CD4-positive, alpha-beta T cell (primary cell): ENCODE measurements around the gene CABP1. TPM values are rescaled to one million over a fixed set of nuclear protein-coding genes. Genes with fewer than 3 reads are reported as not detected.

ENCODE experiments used
- ATAC-seq: fragments of 200-7000 bp; cut with Tn5 transposase; one replicate; pipeline ENCODE4 v1.10.0; 2022; ENCODE audit warnings: mild to moderate bottlenecking; ENCODE audit not compliant: poor library complexity
- CTCF ChIA-PET: fragments of 350-600 bp; sonication (Branson Sonifier 250); formaldehyde crosslinking; loops from one replicate; lab custom pipeline; 2021; ENCODE audit warnings: antibody characterized with exemption, inconsistent platforms; lab: Charles Lee
- POLR2A ChIA-PET: fragments of 350-600 bp; sonication (Branson Sonifier 250); formaldehyde crosslinking; loops from one replicate; lab custom pipeline; 2021; ENCODE audit warnings: antibody characterized with exemption, inconsistent platforms; lab: Charles Lee
- DNase-seq, 14 experiments: peaks; one replicate each; pipeline ENCODE4 v3.0.0-alpha.2; 2013 to 2020; ENCODE audit warnings: mixed read lengths in 2 of 14
- H3K27ac ChIP-seq, 2 donors: one replicate each; pipeline versions ENCODE4 v1.5.1 to v1.7.0; 2013; ENCODE audit warnings: low read length in 2 of 2, low read depth in 1 of 2, mild to moderate bottlenecking in 1 of 2
- H3K27me3 ChIP-seq, 2 experiments: 1 replicate in 1 of 2; 2 replicates in 1 of 2; pipeline versions ENCODE4 v1.6.1 to v1.7.0; 2013; ENCODE audit warnings: low read length in 2 of 2, control low read depth in 1 of 2, mild to moderate bottlenecking in 1 of 2, moderate library complexity in 1 of 2; ENCODE audit not compliant: insufficient read depth in 2 of 2, control insufficient read depth in 1 of 2
- H3K36me3 ChIP-seq: one replicate; pipeline ENCODE4 v1.6.1; 2013; ENCODE audit warnings: low read length, control low read depth; ENCODE audit not compliant: insufficient read depth
- H3K4me1 ChIP-seq: one replicate; pipeline ENCODE4 v1.6.1; 2013; ENCODE audit warnings: low read length, control low read depth; ENCODE audit not compliant: insufficient read depth
- H3K4me3 ChIP-seq: one replicate; pipeline ENCODE4 v1.5.1; 2013; ENCODE audit warnings: mild to moderate bottlenecking, low read length, moderate library complexity
- H3K9me3 ChIP-seq, 2 experiments: 1 replicate in 1 of 2; 2 replicates in 1 of 2; pipeline versions ENCODE4 v1.6.1 to v1.7.0; 2013; ENCODE audit warnings: low read length in 2 of 2, mild to moderate bottlenecking in 2 of 2, control low read depth in 1 of 2, moderate library complexity in 1 of 2; ENCODE audit not compliant: control insufficient read depth in 1 of 2, insufficient read depth in 1 of 2
- H3K27ac Mint-ChIP-seq: one replicate; pipeline ENCODE4 v1.8.0; 2020; ENCODE audit warnings: mixed read lengths
- H3K27me3 Mint-ChIP-seq: one replicate; pipeline ENCODE4 v1.8.0; 2021; ENCODE audit warnings: mixed read lengths
- H3K36me3 Mint-ChIP-seq: one replicate; pipeline ENCODE4 v1.8.0; 2021; ENCODE audit warnings: low read depth, mixed read lengths
- H3K4me1 Mint-ChIP-seq: one replicate; pipeline ENCODE4 v1.8.0; 2021; ENCODE audit warnings: low read depth, mixed read lengths
- H3K4me3 Mint-ChIP-seq: one replicate; pipeline ENCODE4 v1.8.0; 2020; ENCODE audit warnings: mild to moderate bottlenecking, mixed read lengths
- H3K9me3 Mint-ChIP-seq: one replicate; pipeline ENCODE4 v1.8.0; 2020; ENCODE audit warnings: mixed read lengths
- intact Hi-C, 2 experiments: fragments of 100-400 bp; cut with DNase I in 1 of 2; cut with micrococcal nuclease in 1 of 2; formaldehyde crosslinking; loops; one replicate each; pipeline versions ENCODE4 v1.15.1 to v1.9.0; 2023 to 2025; cut with DNase I, micrococcal nuclease
- total RNA-seq, 174 experiments: library from RNA in 2 of 174; stranded (reverse) in 2 of 174; gene quantifications; one replicate each; pipeline ENCODE4 v1.2.3 and lab custom pipeline; 2021 to 2026
- TF ChIP-seq, protein P1 (sequence below): fragments of 200-600 bp; IDR thresholded peaks from one replicate; pipeline ENCODE4 v1.8.0; 2022; ENCODE audit warnings: antibody characterized with exemption, mild to moderate bottlenecking

Gene CABP1
- total RNA-seq, 2 experiments from 2014 or later, result 0.11 TPM; not detected in 1

DNA sequence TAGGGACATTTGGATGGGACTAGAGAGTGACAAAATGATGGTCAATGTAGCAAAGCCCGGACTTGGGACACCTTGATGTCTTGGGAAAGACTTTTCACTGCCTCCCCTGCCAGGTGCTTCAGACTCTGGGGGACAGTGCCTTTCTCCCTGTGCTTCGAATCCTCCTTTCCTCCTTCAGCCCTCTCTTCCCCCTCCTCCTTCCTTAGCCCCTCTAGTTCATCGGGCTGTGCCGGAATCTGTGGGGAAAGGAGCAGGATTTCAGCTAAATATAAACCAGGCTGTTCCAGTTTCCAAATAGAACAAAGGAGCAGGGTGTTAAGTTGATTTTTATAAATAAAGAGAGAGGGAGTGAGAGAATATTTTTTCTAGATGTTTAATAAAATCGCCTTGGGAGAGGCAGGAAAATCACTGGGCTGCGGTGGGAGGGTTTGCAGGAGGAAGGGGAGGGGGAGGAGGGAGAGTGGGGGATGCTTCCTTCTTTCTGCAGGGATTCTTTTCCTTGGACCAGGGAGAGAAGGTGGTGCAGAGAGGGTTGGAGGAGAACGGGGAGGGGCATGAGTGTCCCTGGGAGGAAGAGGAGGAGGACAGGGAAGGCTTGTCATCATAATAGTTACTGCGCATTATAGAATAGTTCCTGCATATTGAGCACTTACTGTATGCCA lies 21.3 kb upstream of the CABP1 start:
- CTCF ChIA-PET, result no interaction called here
- no peak for ATAC-seq
- POLR2A ChIA-PET, result interaction anchor here (0.9 kb wide), 1 partner anchor 31 kb away, joined by 3 read pairs; no protein-coding TSS in a partner anchor

DNA sequence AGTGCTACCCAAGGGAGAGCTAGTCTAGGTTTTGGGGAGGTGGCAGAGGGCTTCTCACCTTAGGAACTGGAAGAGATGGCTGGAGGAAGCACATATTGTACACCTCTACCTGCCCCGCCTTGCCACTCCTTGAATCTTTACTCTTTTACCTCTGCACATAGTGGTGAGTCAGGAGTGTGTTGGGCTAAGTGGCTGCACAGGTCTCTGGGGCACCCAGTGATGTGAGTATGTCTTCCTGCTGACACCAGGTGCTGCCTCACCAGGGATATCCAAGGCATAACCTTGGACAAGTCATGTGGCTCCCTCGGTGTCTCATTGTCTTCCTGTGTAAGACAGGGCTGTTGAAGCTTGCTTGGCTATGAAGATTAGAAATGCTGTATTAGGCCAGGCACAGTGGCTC lies 19.8 kb upstream of the CABP1 start:
- H3K27me3 ChIP-seq, result peaks cover 5 to 16% of the 10 kb centered on the region in 2 experiments
- CTCF ChIA-PET, result no interaction called here
- ATAC-seq, result no peak

More for the DNA sequence above, 21.3 kb upstream of the CABP1 start:
- Mint-ChIP-seq H3K36me3 (no peaks in the 10 kb centered on the region), H3K4me1 (no peaks in the 10 kb centered on the region), H3K4me3 (no peak overlapping the region), H3K9me3 (no peaks in the 10 kb centered on the region), H3K27me3 (peaks cover 38% of the 10 kb centered on the region), H3K27ac (no peak overlapping the region)
- Histone ChIP-seq H3K4me3 (no peak overlapping the region), H3K4me1 (no peaks in the 10 kb centered on the region), H3K27me3 (peaks cover 5 to 16% of the 10 kb centered on the region in 2 experiments), H3K27ac (no peak overlapping the region), H3K9me3 (no peaks in the 10 kb centered on the region), H3K36me3 (no peaks in the 10 kb centered on the region)
- TF ChIP-seq, protein P1, sequence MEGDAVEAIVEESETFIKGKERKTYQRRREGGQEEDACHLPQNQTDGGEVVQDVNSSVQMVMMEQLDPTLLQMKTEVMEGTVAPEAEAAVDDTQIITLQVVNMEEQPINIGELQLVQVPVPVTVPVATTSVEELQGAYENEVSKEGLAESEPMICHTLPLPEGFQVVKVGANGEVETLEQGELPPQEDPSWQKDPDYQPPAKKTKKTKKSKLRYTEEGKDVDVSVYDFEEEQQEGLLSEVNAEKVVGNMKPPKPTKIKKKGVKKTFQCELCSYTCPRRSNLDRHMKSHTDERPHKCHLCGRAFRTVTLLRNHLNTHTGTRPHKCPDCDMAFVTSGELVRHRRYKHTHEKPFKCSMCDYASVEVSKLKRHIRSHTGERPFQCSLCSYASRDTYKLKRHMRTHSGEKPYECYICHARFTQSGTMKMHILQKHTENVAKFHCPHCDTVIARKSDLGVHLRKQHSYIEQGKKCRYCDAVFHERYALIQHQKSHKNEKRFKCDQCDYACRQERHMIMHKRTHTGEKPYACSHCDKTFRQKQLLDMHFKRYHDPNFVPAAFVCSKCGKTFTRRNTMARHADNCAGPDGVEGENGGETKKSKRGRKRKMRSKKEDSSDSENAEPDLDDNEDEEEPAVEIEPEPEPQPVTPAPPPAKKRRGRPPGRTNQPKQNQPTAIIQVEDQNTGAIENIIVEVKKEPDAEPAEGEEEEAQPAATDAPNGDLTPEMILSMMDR, result no peak
- DNase-seq, result no peak
- intact Hi-C loops, result no loop called here

DNA sequence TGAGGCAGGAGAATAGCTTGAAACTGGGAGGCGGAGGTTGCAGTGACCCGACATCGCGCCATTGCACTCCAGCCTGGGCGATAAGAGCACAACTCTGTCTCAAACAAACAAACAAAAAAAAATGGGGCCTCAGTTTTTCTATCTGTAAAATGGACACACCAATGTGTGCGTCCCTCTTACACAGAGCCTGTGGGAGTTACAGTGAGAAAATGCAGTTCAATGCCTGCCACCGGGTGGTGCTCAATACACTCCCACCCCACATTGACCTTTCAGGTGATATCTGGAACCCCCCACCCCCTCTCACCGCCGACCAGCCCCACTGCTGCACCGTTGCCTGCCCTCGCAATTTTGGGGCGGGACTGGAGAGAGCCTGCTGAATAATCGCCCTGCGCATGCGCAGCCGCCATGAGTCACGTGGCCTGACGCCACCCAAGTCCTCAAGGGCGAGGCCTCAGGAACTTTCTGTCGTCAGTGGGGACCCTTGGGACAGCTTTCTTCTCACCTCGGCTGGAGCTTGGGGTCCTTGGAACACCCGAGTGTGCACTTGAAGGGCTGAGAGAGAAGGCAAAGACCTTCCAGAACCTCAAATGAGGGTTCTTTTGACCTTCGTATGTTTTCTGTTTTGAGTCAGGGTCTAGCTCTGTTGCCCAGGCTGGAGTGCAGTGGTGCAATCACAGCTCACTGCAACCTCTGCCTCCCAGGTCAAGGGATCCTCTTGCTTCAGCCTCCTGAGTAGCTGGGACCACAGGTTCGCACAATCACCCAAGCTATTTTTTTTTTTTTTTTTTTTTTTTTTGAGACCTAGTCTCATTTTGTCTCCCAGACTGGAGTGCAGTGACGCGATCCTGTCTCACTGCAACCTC lies 14.6 kb upstream of the CABP1 start:
- Mint-ChIP-seq H3K36me3 (no peaks in the 10 kb centered on the region), H3K9me3 (no peaks in the 10 kb centered on the region), H3K27ac (no peak overlapping the region), H3K4me1 (no peaks in the 10 kb centered on the region), H3K4me3 (no peak overlapping the region), H3K27me3 (peaks cover 14% of the 10 kb centered on the region)
- DNase-seq (peak in 6 of 14 experiments; percentile 12 to 44 (median 28)), ATAC-seq (peak; percentile 44)
- ChIA-PET CTCF (interaction anchor here (1.7 kb wide), 1 partner anchor 23 kb away, joined by 5 read pairs; no protein-coding TSS in a partner anchor), POLR2A (no interaction called here)
- no peak overlapping the region for H3K4me3 ChIP-seq
- no peaks in the 10 kb centered on the region for H3K9me3 ChIP-seq
- no peaks in the 10 kb centered on the region for H3K4me1 ChIP-seq
- H3K27ac ChIP-seq, result no peak overlapping the region
- intact Hi-C loops, result no loop called here
- H3K36me3 ChIP-seq, result no peaks in the 10 kb centered on the region
- TF ChIP-seq, protein P1, result no peak
- H3K27me3 ChIP-seq, result no peaks in the 10 kb centered on the region

More for the DNA sequence above, 19.8 kb upstream of the CABP1 start:
- POLR2A ChIA-PET, result no interaction called here
- TF ChIP-seq, protein P1, result no peak
- Mint-ChIP-seq H3K4me1 (no peaks in the 10 kb centered on the region), H3K4me3 (no peak overlapping the region), H3K9me3 (no peaks in the 10 kb centered on the region), H3K27me3 (peaks cover 38% of the 10 kb centered on the region), H3K27ac (no peak overlapping the region), H3K36me3 (no peaks in the 10 kb centered on the region)
- no peak overlapping the region for H3K4me3 ChIP-seq
- intact Hi-C loops, result no loop called here
- no peaks in the 10 kb centered on the region for H3K9me3 ChIP-seq
- no peaks in the 10 kb centered on the region for H3K4me1 ChIP-seq
- H3K36me3 ChIP-seq, result no peaks in the 10 kb centered on the region
- no peak overlapping the region for H3K27ac ChIP-seq
- DNase-seq, result no peak
